ENCODE data around the gene TRPM8.

TRPM8 gene

DNA sequence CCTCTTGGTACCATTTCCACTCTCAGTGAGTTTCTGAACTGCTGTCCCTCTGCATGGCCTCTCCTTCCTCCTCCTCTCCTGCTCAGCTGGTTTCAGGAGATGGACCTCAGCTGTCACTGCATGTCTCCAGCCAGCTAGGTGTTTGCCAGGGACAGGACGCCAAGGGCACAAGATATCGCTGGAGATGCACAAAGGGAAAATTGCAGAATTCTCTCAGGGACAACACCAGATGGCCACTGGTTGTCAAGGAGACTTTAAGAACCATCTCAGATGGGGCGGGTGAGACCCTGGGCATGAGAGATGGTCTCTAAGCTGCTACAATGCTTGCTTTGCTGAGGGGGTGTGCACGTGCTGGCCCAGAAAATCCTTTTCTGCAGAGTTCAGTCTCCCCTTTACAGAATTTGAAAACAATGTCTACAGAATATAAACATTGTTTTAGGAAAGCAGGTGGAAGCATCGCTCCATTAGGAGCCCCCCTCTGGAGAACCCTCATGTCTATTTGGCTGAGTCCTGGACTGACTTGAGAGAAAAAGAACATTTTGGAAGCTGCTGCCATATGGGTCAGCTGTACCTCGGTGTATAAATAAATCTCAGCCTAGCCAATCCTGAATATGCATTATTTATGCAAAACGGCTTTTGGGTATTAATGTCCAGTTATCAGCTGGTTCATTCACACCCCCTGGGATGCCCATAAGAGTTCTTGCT is 75.5 kb downstream of the TRPM8 start:
- Histone ChIP-seq H3K9me3 (ENCODE audit: control insufficient read depth, low read length) (no peaks in the 10 kb centered on the region), H3K27me3 (ENCODE audit: control insufficient read depth, insufficient read depth, low read length) (peaks cover 5% of the 10 kb centered on the region), H3K79me2 (no peaks in the 10 kb centered on the region), H3K9ac (no peak overlapping the region), H2AFZ (no peak overlapping the region), H3K4me1 (no peaks in the 10 kb centered on the region), H3K4me2 (ENCODE audit: low read length) (no peak overlapping the region), H3K36me3 (ENCODE audit: control insufficient read depth, insufficient read depth, low read length) (no peaks in the 10 kb centered on the region), H3K27ac (no peak overlapping the region), H3K4me3 (ENCODE audit: low read depth, low read length) (no peak overlapping the region)
- TF ChIP-seq, protein P1, sequence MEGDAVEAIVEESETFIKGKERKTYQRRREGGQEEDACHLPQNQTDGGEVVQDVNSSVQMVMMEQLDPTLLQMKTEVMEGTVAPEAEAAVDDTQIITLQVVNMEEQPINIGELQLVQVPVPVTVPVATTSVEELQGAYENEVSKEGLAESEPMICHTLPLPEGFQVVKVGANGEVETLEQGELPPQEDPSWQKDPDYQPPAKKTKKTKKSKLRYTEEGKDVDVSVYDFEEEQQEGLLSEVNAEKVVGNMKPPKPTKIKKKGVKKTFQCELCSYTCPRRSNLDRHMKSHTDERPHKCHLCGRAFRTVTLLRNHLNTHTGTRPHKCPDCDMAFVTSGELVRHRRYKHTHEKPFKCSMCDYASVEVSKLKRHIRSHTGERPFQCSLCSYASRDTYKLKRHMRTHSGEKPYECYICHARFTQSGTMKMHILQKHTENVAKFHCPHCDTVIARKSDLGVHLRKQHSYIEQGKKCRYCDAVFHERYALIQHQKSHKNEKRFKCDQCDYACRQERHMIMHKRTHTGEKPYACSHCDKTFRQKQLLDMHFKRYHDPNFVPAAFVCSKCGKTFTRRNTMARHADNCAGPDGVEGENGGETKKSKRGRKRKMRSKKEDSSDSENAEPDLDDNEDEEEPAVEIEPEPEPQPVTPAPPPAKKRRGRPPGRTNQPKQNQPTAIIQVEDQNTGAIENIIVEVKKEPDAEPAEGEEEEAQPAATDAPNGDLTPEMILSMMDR (IDR thresholded peaks at IDR 0.05): no peak

DNA sequence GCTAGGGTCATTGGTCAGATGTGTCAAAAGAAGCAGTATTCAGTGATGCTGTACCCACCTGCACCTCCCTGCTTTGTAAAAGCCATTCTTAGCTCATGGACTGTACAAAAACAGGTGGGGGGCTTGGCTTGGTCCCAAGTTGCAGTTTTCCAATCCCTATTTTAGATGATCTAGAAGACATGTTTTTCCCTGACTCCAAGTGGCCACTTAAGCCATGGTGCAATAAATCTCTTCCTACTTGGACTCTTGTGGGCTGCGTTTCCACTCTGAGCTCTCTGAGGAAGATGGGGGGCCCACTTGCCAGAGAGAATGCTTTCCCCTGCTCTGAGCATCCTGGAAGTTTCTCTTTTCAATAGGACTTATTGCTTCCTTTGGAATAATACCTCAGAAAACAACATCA is 76.3 kb downstream of the TRPM8 start:
- Histone ChIP-seq H3K79me2 (no peaks in the 10 kb centered on the region), H3K9ac (no peak overlapping the region), H3K27ac (no peak overlapping the region), H3K4me1 (no peaks in the 10 kb centered on the region), H3K4me3 (ENCODE audit: low read depth, low read length) (no peak overlapping the region), H3K9me3 (ENCODE audit: control insufficient read depth, low read length) (no peaks in the 10 kb centered on the region), H3K4me2 (ENCODE audit: low read length) (no peak overlapping the region), H2AFZ (no peak overlapping the region), H3K36me3 (ENCODE audit: control insufficient read depth, insufficient read depth, low read length) (no peaks in the 10 kb centered on the region), H3K27me3 (ENCODE audit: control insufficient read depth, insufficient read depth, low read length) (peaks cover 5% of the 10 kb centered on the region)
- TF ChIP-seq, protein P1 (IDR thresholded peaks at IDR 0.05): no peak

DNA sequence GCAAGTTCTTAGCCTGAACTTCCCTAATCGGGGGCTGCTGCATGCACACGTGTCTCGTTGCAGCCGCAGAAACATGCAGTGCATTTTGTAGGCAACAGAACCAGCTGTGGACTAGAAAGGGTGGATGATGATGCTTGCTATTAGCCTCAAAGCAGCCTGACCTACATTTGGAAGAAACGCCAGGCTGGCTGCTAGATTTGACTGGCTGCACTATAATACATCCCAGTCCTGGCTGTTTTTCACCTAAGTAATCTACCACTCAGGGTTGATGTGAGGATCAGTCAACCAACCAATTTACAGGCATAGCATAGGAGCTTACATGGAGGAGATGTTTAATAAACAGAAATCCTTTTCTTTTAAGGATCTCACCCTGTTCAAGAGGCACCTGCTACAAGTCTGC is 77.0 kb downstream of the TRPM8 start:
- no peak overlapping the region for H3K4me2 ChIP-seq (ENCODE audit: low read length)
- no peak overlapping the region for H3K9ac ChIP-seq
- no peaks in the 10 kb centered on the region for H3K4me1 ChIP-seq
- TF ChIP-seq, protein P1 (IDR thresholded peaks at IDR 0.05): no peak
- H3K27me3 ChIP-seq (ENCODE audit: control insufficient read depth, insufficient read depth, low read length): peaks cover 5% of the 10 kb centered on the region
- no peak overlapping the region for H3K27ac ChIP-seq
- H3K4me3 ChIP-seq (ENCODE audit: low read depth, low read length): no peak overlapping the region
- no peaks in the 10 kb centered on the region for H3K36me3 ChIP-seq (ENCODE audit: control insufficient read depth, insufficient read depth, low read length)
- no peaks in the 10 kb centered on the region for H3K79me2 ChIP-seq
- no peaks in the 10 kb centered on the region for H3K9me3 ChIP-seq (ENCODE audit: control insufficient read depth, low read length)
- H2AFZ ChIP-seq: no peak overlapping the region

DNA sequence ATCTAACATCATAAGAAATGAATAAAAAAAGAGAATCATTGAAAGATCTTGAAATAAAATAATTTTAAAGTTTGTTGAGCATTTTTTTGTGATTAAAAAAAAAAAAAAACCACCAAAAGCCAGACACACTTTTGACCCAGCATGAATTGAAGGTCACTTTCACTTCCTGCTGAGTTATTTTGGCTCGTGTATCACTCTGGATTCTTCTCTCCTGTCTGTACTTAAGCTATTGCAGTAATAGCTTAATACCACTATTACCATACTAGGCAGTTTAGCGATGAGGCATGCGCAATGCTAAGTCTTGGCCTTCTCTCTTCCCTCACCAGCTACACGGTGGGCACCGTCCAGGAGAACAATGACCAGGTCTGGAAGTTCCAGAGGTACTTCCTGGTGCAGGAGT is 78.8 kb downstream of the TRPM8 start:
- Histone ChIP-seq H2AFZ (no peak overlapping the region), H3K4me2 (ENCODE audit: low read length) (no peak overlapping the region), H3K4me3 (ENCODE audit: low read depth, low read length) (no peak overlapping the region), H3K9me3 (ENCODE audit: control insufficient read depth, low read length) (no peaks in the 10 kb centered on the region), H3K79me2 (no peaks in the 10 kb centered on the region), H3K27me3 (ENCODE audit: control insufficient read depth, insufficient read depth, low read length) (peaks cover 5% of the 10 kb centered on the region), H3K36me3 (ENCODE audit: control insufficient read depth, insufficient read depth, low read length) (no peaks in the 10 kb centered on the region), H3K4me1 (no peaks in the 10 kb centered on the region), H3K9ac (no peak overlapping the region), H3K27ac (no peak overlapping the region)
- TF ChIP-seq, protein P1 (IDR thresholded peaks at IDR 0.05): no peak

DNA sequence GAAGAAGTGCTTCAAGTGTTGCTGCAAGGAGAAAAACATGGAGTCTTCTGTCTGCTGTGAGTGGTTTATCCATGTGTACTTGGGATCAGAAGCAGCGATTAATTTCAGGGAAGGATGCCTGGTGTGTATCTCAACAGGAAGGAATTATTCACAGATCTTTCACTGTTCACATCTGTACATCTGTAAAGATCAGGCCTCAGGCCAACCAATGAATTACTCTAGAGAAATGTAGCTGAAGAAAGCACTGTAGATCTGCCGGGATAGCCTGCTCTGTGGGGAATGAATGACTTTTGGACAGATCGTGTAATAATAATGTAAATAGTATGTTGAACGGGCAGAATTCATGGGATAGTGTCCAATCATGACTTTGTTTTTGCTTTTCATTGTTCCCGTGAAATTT is 79.3 kb downstream of the TRPM8 start:
- H2AFZ ChIP-seq: no peak overlapping the region
- H3K27ac ChIP-seq: no peak overlapping the region
- H3K79me2 ChIP-seq: no peaks in the 10 kb centered on the region
- no peaks in the 10 kb centered on the region for H3K36me3 ChIP-seq (ENCODE audit: control insufficient read depth, insufficient read depth, low read length)
- no peaks in the 10 kb centered on the region for H3K9me3 ChIP-seq (ENCODE audit: control insufficient read depth, low read length)
- no peak overlapping the region for H3K9ac ChIP-seq
- TF ChIP-seq, protein P1 (IDR thresholded peaks at IDR 0.05): no peak
- peaks cover 5% of the 10 kb centered on the region for H3K27me3 ChIP-seq (ENCODE audit: control insufficient read depth, insufficient read depth, low read length)
- no peaks in the 10 kb centered on the region for H3K4me1 ChIP-seq
- H3K4me2 ChIP-seq (ENCODE audit: low read length): no peak overlapping the region
- H3K4me3 ChIP-seq (ENCODE audit: low read depth, low read length): no peak overlapping the region

Measured in parathyroid adenoma (tissue), 2 donors.